Measurements from ENCODE around the gene GDF2.

GDF2 gene

GRCh38 chr10:47331954-47332353 lies 9.7 kb downstream of the GDF2 start:
- TF ChIP-seq ZFX (IDR thresholded peaks at IDR 0.05; ENCODE audit: borderline replicate concordance) = no peak
- no peak for TF ChIP-seq CTCF (IDR thresholded peaks at IDR 0.05)
- H3K27ac ChIP-seq = no peak overlapping the region

- TF ChIP-seq CTCF (IDR thresholded peaks at IDR 0.05) (no peak), ZFX (IDR thresholded peaks at IDR 0.05; ENCODE audit: borderline replicate concordance) (no peak)
- no peak overlapping the region for H3K27ac ChIP-seq
These were observed 10.1 kb downstream of the GDF2 start for GRCh38 chr10:47332371-47332770.

GRCh38 chr10:47332946-47333345 lies 10.7 kb downstream of the GDF2 start:
- H3K27ac ChIP-seq = no peak overlapping the region
- TF ChIP-seq ZFX (IDR thresholded peaks at IDR 0.05; ENCODE audit: borderline replicate concordance) = no peak
- TF ChIP-seq CTCF (IDR thresholded peaks at IDR 0.05) = no peak

- no peak overlapping the region for H3K27ac ChIP-seq
- TF ChIP-seq ZFX (IDR thresholded peaks at IDR 0.05; ENCODE audit: borderline replicate concordance) = no peak
- TF ChIP-seq CTCF (IDR thresholded peaks at IDR 0.05) = no peak
These were observed 11.3 kb downstream of the GDF2 start for GRCh38 chr10:47333532-47333931.

GRCh38 chr10:47334466-47335295 lies 12.4 kb downstream of the GDF2 start:
- TF ChIP-seq ZFX (IDR thresholded peaks at IDR 0.05; ENCODE audit: borderline replicate concordance) = no peak
- no peak for TF ChIP-seq CTCF (IDR thresholded peaks at IDR 0.05)
- H3K27ac ChIP-seq = no peak overlapping the region

- no peak overlapping the region for H3K27ac ChIP-seq
- TF ChIP-seq CTCF (IDR thresholded peaks at IDR 0.05) (no peak), ZFX (IDR thresholded peaks at IDR 0.05; ENCODE audit: borderline replicate concordance) (no peak)
These were observed 13.7 kb downstream of the GDF2 start for GRCh38 chr10:47335906-47336305.

- H3K27ac ChIP-seq = no peak overlapping the region
- TF ChIP-seq CTCF (IDR thresholded peaks at IDR 0.05) (no peak), ZFX (IDR thresholded peaks at IDR 0.05; ENCODE audit: borderline replicate concordance) (no peak)
These were observed 14.3 kb downstream of the GDF2 start for GRCh38 chr10:47336387-47337134.

Measured in 22Rv1 (cell line).